Small intestine (tissue), 7 donors: Measurements from ENCODE around the gene PDE9A. TPM values are rescaled to one million over a fixed set of nuclear protein-coding genes. Genes with fewer than 3 reads are reported as not detected.

Source experiments
- DNase-seq, 2 donors: peaks; one replicate each; pipeline versions ENCODE4 v3.0.0 to v3.0.0-alpha.2; 2013
- FAIRE-seq: peaks from 2 replicates; lab custom pipeline; 2012; peaks lifted over from hg19 to GRCh38; lab: Jason Lieb, UNC
- H3K27ac ChIP-seq, 3 donors: one replicate each; pipeline ENCODE4 v1.5.1; 2013; ENCODE audit warnings: low read length in 2 of 3, mild to moderate bottlenecking in 2 of 3, control low read depth in 1 of 3, inconsistent platforms in 1 of 3, low read depth in 1 of 3, moderate library complexity in 1 of 3
- H3K27me3 ChIP-seq, 3 donors: one replicate each; pipeline ENCODE4 v1.6.1; 2013; ENCODE audit warnings: low read length in 3 of 3, inconsistent platforms in 1 of 3; ENCODE audit not compliant: control insufficient read depth in 3 of 3, insufficient read depth in 3 of 3
- H3K36me3 ChIP-seq, 3 donors: one replicate each; pipeline ENCODE4 v1.6.1; 2013; ENCODE audit warnings: low read length in 3 of 3, inconsistent platforms in 1 of 3, low read depth in 1 of 3, mild to moderate bottlenecking in 1 of 3, moderate library complexity in 1 of 3; ENCODE audit not compliant: control insufficient read depth in 3 of 3, insufficient read depth in 2 of 3
- H3K4me1 ChIP-seq, 3 donors: one replicate each; pipeline ENCODE4 v1.6.1; 2013; ENCODE audit warnings: low read length in 2 of 3, inconsistent platforms in 1 of 3, low read depth in 1 of 3, mild to moderate bottlenecking in 1 of 3, moderate library complexity in 1 of 3; ENCODE audit not compliant: control insufficient read depth in 3 of 3, insufficient read depth in 2 of 3
- H3K4me3 ChIP-seq, 3 donors: one replicate each; pipeline ENCODE4 v1.5.1; 2013; ENCODE audit warnings: low read length in 3 of 3, control low read depth in 1 of 3, inconsistent platforms in 1 of 3, low read depth in 1 of 3, mild to moderate bottlenecking in 1 of 3, moderate library complexity in 1 of 3
- H3K9me3 ChIP-seq, 2 donors: one replicate each; pipeline ENCODE4 v1.6.1; 2013; ENCODE audit warnings: low read depth in 1 of 2, low read length in 1 of 2; ENCODE audit not compliant: control insufficient read depth in 2 of 2, insufficient read depth in 1 of 2
- WGBS, 3 donors: extraction: QIAGEN DNeasy Blood & Tissue Kit; methylation state at CpG; one replicate each; pipeline ENCODE4 v1.1.7; 2013; 5-methylcytosine and 5-hydroxymethylcytosine counted together
- polyA plus RNA-seq, 4 donors: library from polyadenylated mRNA; stranded (reverse) in 3 of 4; unstranded in 1 of 4; fragments of 200-250 nt in 3 of 4; fragments of 120-200 nt in 1 of 4; gene quantifications; one replicate each; pipeline versions ENCODE4 v1.2.1 to v1.2.3, GENCODE V29; 2013
- donor health status: healthy with polysubstance abuse.
- donor health status: control.
- donor health status: control.
- donor health status: Bipolar disorder and iron deficiency.
- donor health status: healthy.

The PDE9A gene
- polyA plus RNA-seq, 4 donors, result 31.0 to 96.6 (median 49.6) TPM

GRCh38 chr21:42618707-42619102 lies 34.7 kb upstream of the PDE9A start:
- Histone ChIP-seq H3K9me3 (peaks cover 0 to 4% of the 10 kb centered on the region in 2 donors), H3K4me3 (no peak overlapping the region), H3K36me3 (no peaks in the 10 kb centered on the region), H3K27ac (no peak overlapping the region), H3K27me3 (peaks cover 2 to 10% (median 3%) of the 10 kb centered on the region in 3 donors), H3K4me1 (peaks cover 0 to 8% (median 0%) of the 10 kb centered on the region in 3 donors)
- DNase-seq (no peak), FAIRE-seq (no peak)
- WGBS, 3 donors, result 14 to 56% (median 24%) methylated on average over 3 of the region's 3 CpGs

- H3K4me1 ChIP-seq, result peaks cover 0 to 13% (median 0%) of the 10 kb centered on the region in 3 donors
- no peak overlapping the region for H3K27ac ChIP-seq
- no peak for FAIRE-seq
- H3K36me3 ChIP-seq, result no peaks in the 10 kb centered on the region
- no peak for DNase-seq
- 51 to 63% (median 55%) methylated on average over 7 of the region's 7 CpGs for WGBS, 3 donors
- H3K4me3 ChIP-seq, result no peak overlapping the region
- H3K9me3 ChIP-seq, result peaks cover 0 to 4% of the 10 kb centered on the region in 2 donors
- H3K27me3 ChIP-seq, result peaks cover 2 to 10% (median 3%) of the 10 kb centered on the region in 3 donors
Measured at GRCh38 chr21:42619166-42619565, 34.3 kb upstream of the PDE9A start.

GRCh38 chr21:42619841-42620240 lies 33.6 kb upstream of the PDE9A start:
- no peaks in the 10 kb centered on the region for H3K36me3 ChIP-seq
- 79 to 87% (median 81%) methylated on average over 6 of the region's 6 CpGs for WGBS, 3 donors
- FAIRE-seq, result no peak
- peaks cover 2 to 10% (median 3%) of the 10 kb centered on the region in 3 donors for H3K27me3 ChIP-seq
- H3K4me1 ChIP-seq, result peaks cover 0 to 17% (median 0%) of the 10 kb centered on the region in 3 donors
- H3K27ac ChIP-seq, result no peak overlapping the region
- no peak overlapping the region for H3K4me3 ChIP-seq
- no peak for DNase-seq
- H3K9me3 ChIP-seq, result peaks cover 0 to 4% of the 10 kb centered on the region in 2 donors

- FAIRE-seq (no peak), DNase-seq (peak; percentile 35 to 53)
- Histone ChIP-seq H3K27ac (no peak overlapping the region), H3K9me3 (peaks cover 0 to 4% of the 10 kb centered on the region in 2 donors), H3K36me3 (no peaks in the 10 kb centered on the region), H3K4me1 (peaks cover 0 to 16% (median 0%) of the 10 kb centered on the region in 3 donors), H3K4me3 (no peak overlapping the region), H3K27me3 (peaks cover 2 to 10% (median 3%) of the 10 kb centered on the region in 3 donors)
- 38 to 63% (median 57%) methylated on average over 15 of the region's 15 CpGs for WGBS, 3 donors
Measured at GRCh38 chr21:42621166-42621818, 32.1 kb upstream of the PDE9A start.

GRCh38 chr21:42621819-42622177 lies 31.6 kb upstream of the PDE9A start:
- FAIRE-seq (no peak), DNase-seq (no peak)
- Histone ChIP-seq H3K36me3 (no peaks in the 10 kb centered on the region), H3K4me3 (no peak overlapping the region), H3K4me1 (peaks cover 0 to 16% (median 0%) of the 10 kb centered on the region in 3 donors), H3K9me3 (peaks cover 0 to 4% of the 10 kb centered on the region in 2 donors), H3K27me3 (peaks cover 2 to 9% (median 3%) of the 10 kb centered on the region in 3 donors), H3K27ac (no peak overlapping the region)
- WGBS, 3 donors, result 77 to 88% (median 84%) methylated on average over 9 of the region's 9 CpGs

- H3K36me3 ChIP-seq, result no peaks in the 10 kb centered on the region
- no peak overlapping the region for H3K27ac ChIP-seq
- DNase-seq (no peak), FAIRE-seq (no peak)
- peaks cover 0 to 16% (median 0%) of the 10 kb centered on the region in 3 donors for H3K4me1 ChIP-seq
- peaks cover 2 to 4% (median 3%) of the 10 kb centered on the region in 3 donors for H3K27me3 ChIP-seq
- H3K9me3 ChIP-seq, result peaks cover 0 to 4% of the 10 kb centered on the region in 2 donors
- no peak overlapping the region for H3K4me3 ChIP-seq
- 89 to 93% (median 93%) methylated on average over 7 of the region's 7 CpGs for WGBS, 3 donors
Measured at GRCh38 chr21:42622284-42622683, 31.1 kb upstream of the PDE9A start.

GRCh38 chr21:42623694-42624093 lies 29.7 kb upstream of the PDE9A start:
- H3K9me3 ChIP-seq, result peaks cover 0 to 4% of the 10 kb centered on the region in 2 donors
- H3K4me1 ChIP-seq, result peaks cover 0 to 16% (median 0%) of the 10 kb centered on the region in 3 donors
- no peak for DNase-seq
- H3K27ac ChIP-seq, result no peak overlapping the region
- no peaks in the 10 kb centered on the region for H3K36me3 ChIP-seq
- H3K4me3 ChIP-seq, result no peak overlapping the region
- WGBS, 3 donors, result 74 to 89% (median 81%) methylated on average over 7 of the region's 7 CpGs
- peaks cover 0 to 2% (median 0%) of the 10 kb centered on the region in 3 donors for H3K27me3 ChIP-seq
- FAIRE-seq, result no peak

- WGBS, 3 donors, result 15 to 38% (median 30%) methylated on average over 13 of the region's 13 CpGs
- Histone ChIP-seq H3K4me3 (no peak overlapping the region), H3K9me3 (peaks cover 0 to 4% of the 10 kb centered on the region in 2 donors), H3K27me3 (peaks cover 0 to 2% (median 0%) of the 10 kb centered on the region in 3 donors), H3K36me3 (no peaks in the 10 kb centered on the region), H3K4me1 (peaks cover 0 to 16% (median 0%) of the 10 kb centered on the region in 3 donors), H3K27ac (no peak overlapping the region)
- no peak for FAIRE-seq
- DNase-seq, result peak; percentile 43 to 61
Measured at GRCh38 chr21:42624095-42624790, 29.2 kb upstream of the PDE9A start.
